Measurements from ENCODE around the gene CSTB. TPM values are rescaled to one million over a fixed set of nuclear protein-coding genes. Genes with fewer than 3 reads are reported as not detected.

The CSTB gene
- total and polyA plus RNA-seq, 2 of the 8 experiments (the other 6 are each of a cell fraction or from before 2014, with no cell fraction given) = 53.8 to 64.1 TPM

- no peak overlapping the region for H3K9ac ChIP-seq (replicated peaks in 1 of 4; ENCODE audit: extremely low read depth in 1 of 4, low read depth in 3 of 4, low read length in 3 of 4)
- H3K79me2 ChIP-seq (ENCODE audit: control insufficient read depth in 1 of 2, insufficient read depth in 2 of 2, low read length in 2 of 2) = peaks cover 0 to 34% of the 10 kb centered on the region in 2 experiments; a peak in 3 of 4 replicates
- DNase-seq (ENCODE audit: low read depth in 1 of 2, low spot score in 2 of 2) = no peak
- TF ChIP-seq FOSL1 (IDR thresholded peaks at IDR 0.05; ENCODE audit: insufficient read depth, low read depth, low read length) (no peak), MAFK (IDR thresholded peaks at IDR 0.05; ENCODE audit: low read depth, low read length) (no peak), ATF3 (IDR thresholded peaks at IDR 0.05; ENCODE audit: insufficient read depth, low read depth, low read length) (no peak), NRF1 (IDR thresholded peaks at IDR 0.05; ENCODE audit: low read depth, low read length) (no peak), EP300 (IDR thresholded peaks at IDR 0.05; ENCODE audit: borderline replicate concordance in 1 of 2, low read depth in 2 of 2, low read length in 2 of 2) (no peak), TBP (IDR thresholded peaks at IDR 0.05; ENCODE audit: low read depth, low read length) (no peak), KDM4A (IDR thresholded peaks at IDR 0.05; ENCODE audit: low read depth, low read length, severe bottlenecking) (no peak), SP4 (IDR thresholded peaks at IDR 0.05; ENCODE audit: low read length) (no peak), CEBPB (IDR thresholded peaks at IDR 0.05; ENCODE audit: low read depth, low read length) (no peak), PHF8 (conservative IDR thresholded peaks at IDR 0.05; ENCODE audit: low read depth, low read length) (no peak), CBX5 (IDR thresholded peaks at IDR 0.05; ENCODE audit: low read depth, low read length) (no peak), SIN3A (conservative IDR thresholded peaks at IDR 0.05 in 1 of 2, IDR thresholded peaks at IDR 0.05 in 1 of 2; ENCODE audit: low read depth in 1 of 2, low read length in 2 of 2) (no peak), TAF7 (optimal IDR thresholded peaks at IDR 0.05; ENCODE audit: borderline replicate concordance, low read depth, low read length) (no peak)
These were observed 42.5 kb downstream of the CSTB start for GRCh38 chr21:43733529-43734071.

More at GRCh38 chr21:43733529-43734071, 42.5 kb downstream of the CSTB start:
- no peak for FAIRE-seq
- no peaks in the 10 kb centered on the region for H3K36me3 ChIP-seq (ENCODE audit: control insufficient read depth in 2 of 4, insufficient read depth in 4 of 4, low read length in 3 of 4)
- H3K56ac ChIP-seq (replicated peaks; ENCODE audit: insufficient read length, low read depth, low read length) = no peak overlapping the region
- H4K8ac ChIP-seq (ENCODE audit: extremely low read depth, insufficient read depth, low read length) = 0 out of 2 replicates have a peak overlapping the region, but pooled peaks have one; percentile 3
- no peak overlapping the region for H3K4me2 ChIP-seq (ENCODE audit: insufficient read depth in 1 of 2, low read depth in 2 of 2, low read length in 2 of 2)
- H3K18ac ChIP-seq (ENCODE audit: extremely low read depth, low read length) = no peak overlapping the region
- no peak overlapping the region for H2BK12ac ChIP-seq (ENCODE audit: low read depth, low read length)
- no peak overlapping the region for H2AK5ac ChIP-seq (ENCODE audit: low read depth, low read length)
- H3K9me3 ChIP-seq (ENCODE audit: insufficient read depth in 2 of 2, low read depth in 1 of 2, low read length in 1 of 2) = no peaks in the 10 kb centered on the region
- no peak overlapping the region for H2AFZ ChIP-seq (ENCODE audit: low read length)
- no peak overlapping the region for H2BK20ac ChIP-seq (ENCODE audit: low read length)
- H3K4ac ChIP-seq (replicated peaks; ENCODE audit: insufficient read length, low read depth, low read length) = no peak overlapping the region
- no peak overlapping the region for H4K91ac ChIP-seq (replicated peaks; ENCODE audit: insufficient read length, low read length)
- H3K27ac ChIP-seq (ENCODE audit: low read depth, low read length) = no peak overlapping the region
- ChIA-PET POLR2A (ENCODE audit: partially characterized antibody) (interaction anchor here (4.3 to 6.8 kb wide), 2 partner anchors 10 to 13 kb away, joined by 17 to 41 read pairs; partner anchors contain the start of gene PDXK), CTCF (ENCODE audit: partially characterized antibody) (no interaction called here)
- no peaks in the 10 kb centered on the region for H3K27me3 ChIP-seq (replicated peaks in 1 of 4; ENCODE audit: control insufficient read depth in 3 of 4, extremely low read depth in 1 of 4, insufficient read depth in 3 of 4, low read length in 3 of 4)
- H3K4me1 ChIP-seq (replicated peaks in 1 of 4; ENCODE audit: control insufficient read depth in 3 of 4, insufficient read depth in 4 of 4, low read length in 3 of 4) = peaks cover 0 to 6% (median 2%) of the 10 kb centered on the region in 4 experiments; a peak in 5 of 7 replicates
- H2BK120ac ChIP-seq (replicated peaks; ENCODE audit: low read depth, low read length) = no peak overlapping the region
- H2BK5ac ChIP-seq (ENCODE audit: low read depth, low read length) = no peak overlapping the region
- peaks cover 4 to 20% of the 10 kb centered on the region in 2 experiments for H4K20me1 ChIP-seq (replicated peaks in 1 of 2; ENCODE audit: control insufficient read depth in 1 of 2, insufficient read depth in 2 of 2, low read length in 2 of 2)
- no peak overlapping the region for H3K14ac ChIP-seq (ENCODE audit: insufficient read length)
- H3K23me2 ChIP-seq (ENCODE audit: low read depth, low read length) = peaks cover 5% of the 10 kb centered on the region; the same call in 1 of the 2 replicates
- H3K4me3 ChIP-seq (ENCODE audit: extremely low read depth in 1 of 4, insufficient read depth in 2 of 4, low read depth in 3 of 4, low read length in 4 of 4) = no peak overlapping the region
- H4K5ac ChIP-seq (ENCODE audit: insufficient read length, low read depth, low read length) = no peak overlapping the region
- H3K23ac ChIP-seq (ENCODE audit: insufficient read length) = no peak overlapping the region
- H3K79me1 ChIP-seq (ENCODE audit: low read depth, low read length) = peaks cover 2% of the 10 kb centered on the region; the same call in 1 of the 2 replicates
- no peak overlapping the region for H2BK15ac ChIP-seq (ENCODE audit: low read length)
- 89% methylated on average over 14 of the region's 15 CpGs; no CpG with 5 or more reads in 1 of the 2 experiments for WGBS, 2 experiments (ENCODE audit: extremely low coverage in 1 of 2, insufficient coverage in 1 of 2, insufficient read length in 1 of 2, insufficient replicate concordance in 2 of 2, low coverage in 1 of 2, low lambda C conversion rate in 2 of 2, missing lambda C conversion rate in 1 of 2)
